Glutamatergic neuron (in vitro differentiated cells): ENCODE results near the gene CD86. TPM values are rescaled to one million over a fixed set of nuclear protein-coding genes. Genes with fewer than 3 reads are reported as not detected.

Source experiments
- DNase-seq: peaks from one replicate; pipeline ENCODE4 v3.0.0; 2022
- H3K27ac Mint-ChIP-seq: one replicate; pipeline ENCODE4 v1.8.0; 2020; ENCODE audit warnings: mild to moderate bottlenecking, mixed read lengths, inconsistent platforms; ENCODE audit not compliant: unreplicated experiment
- H3K27me3 Mint-ChIP-seq: one replicate; pipeline ENCODE4 v1.8.0; 2020; ENCODE audit warnings: mild to moderate bottlenecking, moderate library complexity, mixed read lengths, inconsistent platforms; ENCODE audit not compliant: unreplicated experiment
- H3K36me3 Mint-ChIP-seq: one replicate; pipeline ENCODE4 v1.8.0; 2020; ENCODE audit warnings: mild to moderate bottlenecking, mixed read lengths, inconsistent platforms; ENCODE audit not compliant: unreplicated experiment
- H3K4me1 Mint-ChIP-seq: one replicate; pipeline ENCODE4 v1.8.0; 2020; ENCODE audit warnings: mild to moderate bottlenecking, low read depth, mixed read lengths, inconsistent platforms; ENCODE audit not compliant: unreplicated experiment
- H3K4me3 Mint-ChIP-seq: one replicate; pipeline ENCODE4 v1.8.0; 2020; ENCODE audit warnings: mild to moderate bottlenecking, mixed read lengths, inconsistent platforms; ENCODE audit not compliant: unreplicated experiment
- H3K9me3 Mint-ChIP-seq: one replicate; pipeline ENCODE4 v1.8.0; 2020; ENCODE audit warnings: mild to moderate bottlenecking, moderate library complexity, mixed read lengths, inconsistent platforms; ENCODE audit not compliant: unreplicated experiment
- total RNA-seq: library from RNA; stranded (reverse); fragmentation: NEBNext Ultra II Directional; extraction: Animal tissue kit (Norgen Biotek cat#: 25700); gene quantifications from one replicate; pipeline ENCODE4 v1.2.1, GENCODE V29; 2021; ENCODE audit not compliant: unreplicated experiment
- TF ChIP-seq, protein P1 (sequence below): fragments of 200-600 bp; sonication (generic); IDR thresholded peaks from one replicate; pipeline ENCODE4 v1.5.0; 2021; ENCODE audit not compliant: partially characterized antibody, unreplicated experiment

The CD86 gene
- total RNA-seq, 1 donor from 2014 or later, result not detected

GRCh38 chr3:122097141-122097540, 42.0 kb downstream of the CD86 start:
- Mint-ChIP-seq H3K27ac (no peak overlapping the region), H3K9me3 (no peaks in the 10 kb centered on the region), H3K4me3 (no peak overlapping the region), H3K36me3 (no peaks in the 10 kb centered on the region), H3K27me3 (no peaks in the 10 kb centered on the region), H3K4me1 (no peaks in the 10 kb centered on the region)
- TF ChIP-seq, protein P1, sequence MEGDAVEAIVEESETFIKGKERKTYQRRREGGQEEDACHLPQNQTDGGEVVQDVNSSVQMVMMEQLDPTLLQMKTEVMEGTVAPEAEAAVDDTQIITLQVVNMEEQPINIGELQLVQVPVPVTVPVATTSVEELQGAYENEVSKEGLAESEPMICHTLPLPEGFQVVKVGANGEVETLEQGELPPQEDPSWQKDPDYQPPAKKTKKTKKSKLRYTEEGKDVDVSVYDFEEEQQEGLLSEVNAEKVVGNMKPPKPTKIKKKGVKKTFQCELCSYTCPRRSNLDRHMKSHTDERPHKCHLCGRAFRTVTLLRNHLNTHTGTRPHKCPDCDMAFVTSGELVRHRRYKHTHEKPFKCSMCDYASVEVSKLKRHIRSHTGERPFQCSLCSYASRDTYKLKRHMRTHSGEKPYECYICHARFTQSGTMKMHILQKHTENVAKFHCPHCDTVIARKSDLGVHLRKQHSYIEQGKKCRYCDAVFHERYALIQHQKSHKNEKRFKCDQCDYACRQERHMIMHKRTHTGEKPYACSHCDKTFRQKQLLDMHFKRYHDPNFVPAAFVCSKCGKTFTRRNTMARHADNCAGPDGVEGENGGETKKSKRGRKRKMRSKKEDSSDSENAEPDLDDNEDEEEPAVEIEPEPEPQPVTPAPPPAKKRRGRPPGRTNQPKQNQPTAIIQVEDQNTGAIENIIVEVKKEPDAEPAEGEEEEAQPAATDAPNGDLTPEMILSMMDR, result no peak
- no peak for DNase-seq

GRCh38 chr3:122098611-122099010, 43.4 kb downstream of the CD86 start:
- Mint-ChIP-seq H3K27ac (no peak overlapping the region), H3K4me1 (no peaks in the 10 kb centered on the region), H3K36me3 (no peaks in the 10 kb centered on the region), H3K9me3 (no peaks in the 10 kb centered on the region), H3K27me3 (no peaks in the 10 kb centered on the region), H3K4me3 (no peak overlapping the region)
- TF ChIP-seq, protein P1, result no peak
- no peak for DNase-seq

DNA sequence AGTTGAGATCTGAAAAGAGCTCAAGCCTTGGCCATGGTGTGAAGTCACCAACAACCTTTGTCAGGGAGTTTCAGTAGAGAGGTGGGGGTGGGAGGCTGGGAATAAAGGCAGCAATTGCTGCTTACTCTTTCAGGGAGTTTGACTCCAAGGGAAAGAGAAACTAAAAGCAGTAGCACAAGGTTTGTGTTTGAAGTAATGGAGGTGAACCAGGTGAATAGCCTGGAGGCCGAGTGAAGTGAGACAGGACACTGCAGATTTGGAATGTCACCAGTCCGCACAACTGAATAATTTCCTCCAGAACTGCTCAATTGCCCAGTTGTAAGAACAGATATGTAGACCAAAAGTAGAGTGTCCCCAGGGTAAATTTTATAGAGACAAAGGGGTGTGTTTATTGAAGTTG, 44.1 kb downstream of the CD86 start:
- Mint-ChIP-seq H3K9me3 (no peaks in the 10 kb centered on the region), H3K36me3 (no peaks in the 10 kb centered on the region), H3K27ac (no peak overlapping the region), H3K27me3 (no peaks in the 10 kb centered on the region), H3K4me1 (no peaks in the 10 kb centered on the region), H3K4me3 (no peak overlapping the region)
- DNase-seq, result no peak
- TF ChIP-seq, protein P1, result no peak

- no peak for DNase-seq
- no peaks in the 10 kb centered on the region for H3K36me3 Mint-ChIP-seq
- H3K27me3 Mint-ChIP-seq, result no peaks in the 10 kb centered on the region
- TF ChIP-seq, protein P1, result no peak
- no peaks in the 10 kb centered on the region for H3K9me3 Mint-ChIP-seq
- no peak overlapping the region for H3K4me3 Mint-ChIP-seq
- H3K27ac Mint-ChIP-seq, result no peak overlapping the region
- no peaks in the 10 kb centered on the region for H3K4me1 Mint-ChIP-seq
Measured at GRCh38 chr3:122100083-122100482, 44.9 kb downstream of the CD86 start.

DNA sequence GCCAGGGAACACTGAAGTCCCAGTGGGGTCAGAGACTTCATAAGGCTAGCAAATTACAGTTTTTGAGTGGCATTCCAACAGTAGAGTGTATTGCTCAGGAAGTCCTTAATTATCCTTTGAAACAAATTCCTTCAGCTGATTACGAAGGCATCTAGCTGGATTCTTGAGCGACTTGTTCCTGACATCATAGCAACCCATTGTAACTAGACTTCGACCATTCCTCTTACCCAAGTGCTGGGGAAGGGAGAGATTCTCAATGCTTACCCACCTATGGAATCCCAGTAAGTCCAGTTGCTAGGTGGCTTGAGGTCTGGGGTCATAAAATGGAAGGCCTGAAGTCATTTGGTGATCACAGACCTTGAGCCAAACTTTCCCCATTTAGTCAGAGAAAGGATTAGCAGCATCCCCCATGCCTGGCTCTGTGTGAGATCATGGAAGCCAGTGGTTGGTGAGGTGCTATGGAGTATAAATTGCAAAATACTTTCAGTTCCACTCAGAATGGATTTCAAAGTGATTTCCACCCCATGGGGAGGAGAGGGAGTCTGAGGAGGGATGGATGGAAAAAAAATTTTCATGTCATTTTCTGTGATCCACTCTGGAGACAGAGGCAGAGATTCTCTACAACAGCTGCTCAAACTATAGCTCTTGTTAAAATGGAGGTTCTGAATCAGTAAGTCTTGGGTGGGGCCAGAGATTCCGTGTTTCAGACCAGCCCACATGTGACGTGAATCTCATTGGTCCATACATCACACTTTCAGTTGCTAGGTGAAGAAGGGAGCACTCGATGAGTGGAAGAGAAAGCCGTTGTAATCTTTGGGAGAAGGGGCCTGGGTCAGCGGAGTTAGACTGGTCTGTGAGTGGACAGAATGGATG, 45.7 kb downstream of the CD86 start:
- H3K27me3 Mint-ChIP-seq, result no peaks in the 10 kb centered on the region
- no peaks in the 10 kb centered on the region for H3K36me3 Mint-ChIP-seq

More for the DNA sequence above, 45.7 kb downstream of the CD86 start:
- TF ChIP-seq, protein P1, result no peak
- H3K27ac Mint-ChIP-seq, result no peak overlapping the region
- H3K4me3 Mint-ChIP-seq, result no peak overlapping the region
- DNase-seq, result no peak
- H3K4me1 Mint-ChIP-seq, result no peaks in the 10 kb centered on the region
- H3K9me3 Mint-ChIP-seq, result no peaks in the 10 kb centered on the region
